ENCODE results near the gene PGAM5. TPM values are rescaled to one million over a fixed set of nuclear protein-coding genes. Genes with fewer than 3 reads are reported as not detected.
"Not testable (repeated sequence)": the region's sequence is repeated elsewhere in the genome, so short reads cannot be mapped to it uniquely, and the experiment has no call there.

Gene PGAM5
- total and polyA plus RNA-seq, 7 donors = 9.6 to 37.1 (median 23.5) TPM

DNA sequence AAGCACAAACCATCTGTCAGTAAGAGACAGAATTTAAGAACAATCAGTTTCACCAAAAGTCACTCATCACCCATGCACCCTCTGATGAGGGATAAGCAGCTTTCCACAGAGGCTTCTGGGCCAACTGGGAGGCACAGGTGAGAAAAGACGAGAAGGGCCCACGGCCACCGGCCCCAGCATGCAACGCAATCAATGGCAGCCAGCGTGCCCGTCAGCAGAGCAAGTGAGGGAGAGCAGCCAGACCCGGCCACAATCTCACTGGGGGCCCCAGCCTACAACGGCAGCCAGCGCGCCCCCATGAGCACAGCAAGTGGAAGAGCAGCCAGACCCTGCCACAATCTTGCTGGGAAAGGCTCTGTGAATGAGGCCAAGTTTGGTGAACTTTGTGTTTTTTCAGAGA, 37.7 kb downstream of the PGAM5 start:
- intact Hi-C loops (cut with DNase I) = no loop called here
- Histone ChIP-seq H3K4me1 (no peaks in the 10 kb centered on the region), H3K27me3 (no peaks in the 10 kb centered on the region), H3K36me3 (peaks cover 40 to 99% (median 83%) of the 10 kb centered on the region in 4 donors), H3K4me3 (no peak overlapping the region), H3K27ac (no peak overlapping the region), H3K9me3 (no peaks in the 10 kb centered on the region)
- no peak for DNase-seq
- WGBS, 2 donors = 87 to 94% methylated on average over 10 of the region's 10 CpGs
- TF ChIP-seq POLR2AphosphoS5 (IDR thresholded peaks at IDR 0.05) (no peak), POLR2A (IDR thresholded peaks at IDR 0.05) (no peak), EP300 (IDR thresholded peaks at IDR 0.05) (no peak)
- TF ChIP-seq, protein P1, sequence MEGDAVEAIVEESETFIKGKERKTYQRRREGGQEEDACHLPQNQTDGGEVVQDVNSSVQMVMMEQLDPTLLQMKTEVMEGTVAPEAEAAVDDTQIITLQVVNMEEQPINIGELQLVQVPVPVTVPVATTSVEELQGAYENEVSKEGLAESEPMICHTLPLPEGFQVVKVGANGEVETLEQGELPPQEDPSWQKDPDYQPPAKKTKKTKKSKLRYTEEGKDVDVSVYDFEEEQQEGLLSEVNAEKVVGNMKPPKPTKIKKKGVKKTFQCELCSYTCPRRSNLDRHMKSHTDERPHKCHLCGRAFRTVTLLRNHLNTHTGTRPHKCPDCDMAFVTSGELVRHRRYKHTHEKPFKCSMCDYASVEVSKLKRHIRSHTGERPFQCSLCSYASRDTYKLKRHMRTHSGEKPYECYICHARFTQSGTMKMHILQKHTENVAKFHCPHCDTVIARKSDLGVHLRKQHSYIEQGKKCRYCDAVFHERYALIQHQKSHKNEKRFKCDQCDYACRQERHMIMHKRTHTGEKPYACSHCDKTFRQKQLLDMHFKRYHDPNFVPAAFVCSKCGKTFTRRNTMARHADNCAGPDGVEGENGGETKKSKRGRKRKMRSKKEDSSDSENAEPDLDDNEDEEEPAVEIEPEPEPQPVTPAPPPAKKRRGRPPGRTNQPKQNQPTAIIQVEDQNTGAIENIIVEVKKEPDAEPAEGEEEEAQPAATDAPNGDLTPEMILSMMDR (IDR thresholded peaks at IDR 0.05) = no peak

DNA sequence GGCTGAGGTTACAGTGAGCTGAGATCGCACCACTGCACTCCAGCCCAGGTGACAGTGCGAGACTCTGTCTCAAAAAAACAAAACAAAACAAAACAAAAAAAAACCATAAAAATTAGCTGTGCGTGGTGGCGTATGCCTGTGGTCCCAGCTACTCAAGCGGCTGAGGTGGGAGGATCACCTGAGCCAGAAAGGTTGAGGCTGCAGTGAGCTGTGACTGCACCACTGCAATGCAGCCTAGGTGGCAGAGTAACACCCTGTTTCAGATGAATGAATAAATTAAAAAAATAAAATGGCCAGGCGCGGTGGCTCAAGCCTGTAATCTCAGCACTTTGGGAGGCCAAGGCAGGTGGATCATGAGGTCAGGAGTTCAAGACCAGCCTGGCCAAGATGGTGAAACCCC, 43.0 kb downstream of the PGAM5 start:
- H3K4me1 ChIP-seq; H3K27ac ChIP-seq; H3K27me3 ChIP-seq; H3K4me3 ChIP-seq; intact Hi-C loops (cut with DNase I); H3K9me3 ChIP-seq; DNase-seq: not testable (repeated sequence)
- WGBS, 2 donors = 94% methylated on average over 7 of the region's 7 CpGs
- H3K36me3 ChIP-seq = peaks cover 0 to 93% (median 51%) of the 10 kb centered on the region in 4 donors

DNA sequence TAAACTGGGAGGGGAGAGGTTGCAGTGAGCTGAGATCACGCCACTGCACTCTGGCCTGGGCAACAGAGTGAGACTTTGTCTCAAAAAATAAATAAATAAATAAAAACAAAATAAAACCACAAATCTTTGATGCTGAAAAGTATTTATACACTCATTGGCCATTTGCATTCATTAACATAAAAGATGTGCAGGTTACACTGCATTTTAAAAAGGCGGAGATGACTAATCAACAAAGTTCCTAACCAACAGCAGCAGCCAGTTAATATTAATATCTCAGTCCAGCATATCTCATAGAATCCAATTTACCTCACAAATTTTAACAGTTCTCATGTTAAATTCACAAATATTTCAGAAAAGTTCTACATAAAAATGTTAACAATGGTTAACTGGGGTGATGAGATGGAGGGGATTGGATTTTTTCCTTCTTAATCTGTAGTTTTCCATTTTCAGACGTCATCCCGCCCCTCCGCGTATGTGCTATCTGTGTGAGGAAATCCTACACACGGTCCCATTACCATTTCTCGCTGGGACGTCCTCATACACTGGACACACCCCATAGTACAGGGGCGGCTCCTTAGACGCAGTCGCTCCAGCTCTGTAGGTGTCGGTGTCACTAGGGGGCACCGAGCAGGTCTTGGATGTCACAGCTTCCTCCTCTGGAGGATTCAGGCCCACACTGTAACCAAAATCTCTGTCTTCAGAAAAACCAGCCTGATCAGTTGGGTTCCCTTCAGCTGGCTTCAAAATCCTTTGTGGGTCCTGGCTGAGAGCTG, 43.7 kb downstream of the PGAM5 start:
- WGBS, 2 donors = 85 to 89% methylated on average over 14 of the region's 14 CpGs
- Histone ChIP-seq H3K9me3 (no peaks in the 10 kb centered on the region), H3K27me3 (no peaks in the 10 kb centered on the region), H3K27ac (no peak overlapping the region), H3K36me3 (peaks cover 0 to 88% (median 44%) of the 10 kb centered on the region in 4 donors), H3K4me3 (no peak overlapping the region), H3K4me1 (peaks cover 0 to 8% (median 2%) of the 10 kb centered on the region in 4 donors)
- intact Hi-C loops (cut with DNase I) = no loop called here
- DNase-seq = no peak
- no peak for TF ChIP-seq POLR2A (IDR thresholded peaks at IDR 0.05)
- TF ChIP-seq, protein P1 (IDR thresholded peaks at IDR 0.05) = no peak
- TF ChIP-seq POLR2AphosphoS5 (IDR thresholded peaks at IDR 0.05) = no peak

DNA sequence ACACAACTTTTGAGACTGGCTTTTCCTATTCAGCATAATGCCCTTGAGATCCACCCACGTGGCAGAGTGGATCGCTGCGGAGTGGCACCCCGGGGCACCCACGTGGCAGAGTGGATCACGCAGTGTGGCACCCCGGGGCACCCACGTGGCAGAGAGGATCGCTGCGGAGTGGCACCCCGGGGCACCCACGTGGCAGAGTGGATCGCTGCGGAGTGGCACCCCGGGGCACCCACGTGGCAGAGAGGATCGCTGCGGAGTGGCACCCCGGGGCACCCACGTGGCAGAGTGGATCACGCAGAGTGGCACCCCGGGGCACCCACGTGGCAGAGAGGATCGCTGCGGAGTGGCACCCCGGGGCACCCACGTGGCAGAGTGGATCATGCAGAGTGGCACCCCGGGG, 48.2 kb downstream of the PGAM5 start:
- H3K27ac ChIP-seq; DNase-seq; H3K4me3 ChIP-seq; H3K9me3 ChIP-seq; H3K27me3 ChIP-seq; intact Hi-C loops (cut with DNase I): not testable (repeated sequence)
- Histone ChIP-seq H3K4me1 (peaks cover 0 to 30% (median 27%) of the 10 kb centered on the region in 4 donors), H3K36me3 (peaks cover 0 to 43% (median 11%) of the 10 kb centered on the region in 4 donors)
- 87 to 88% methylated on average over 28 of the region's 28 CpGs for WGBS, 2 donors

DNA sequence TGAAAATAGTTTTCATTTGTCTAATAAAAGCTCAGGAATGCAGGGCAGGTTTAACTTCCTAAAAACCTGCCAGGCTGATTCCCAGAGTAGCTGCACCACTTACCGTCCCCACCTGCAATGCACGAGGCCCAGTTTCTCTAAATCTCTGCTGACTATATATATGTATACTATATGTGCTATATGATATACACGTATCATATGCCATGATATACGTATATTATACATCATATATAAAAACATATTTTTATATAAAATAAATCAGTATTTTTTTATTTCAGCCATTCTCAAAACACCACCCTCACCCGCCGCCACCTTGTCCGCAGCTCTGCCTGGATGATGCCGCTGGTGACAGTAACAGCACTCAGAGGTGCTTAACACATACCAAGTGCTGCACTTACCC, 48.7 kb downstream of the PGAM5 start:
- Histone ChIP-seq H3K9me3 (no peaks in the 10 kb centered on the region), H3K4me1 (peaks cover 0 to 30% (median 27%) of the 10 kb centered on the region in 4 donors), H3K4me3 (no peak overlapping the region), H3K27ac (no peak overlapping the region), H3K27me3 (no peaks in the 10 kb centered on the region), H3K36me3 (peaks cover 0 to 38% (median 9%) of the 10 kb centered on the region in 4 donors)
- WGBS, 2 donors = 96 to 97% methylated on average over 8 of the region's 8 CpGs
- intact Hi-C loops (cut with DNase I) = no loop called here
- TF ChIP-seq, protein P1 (IDR thresholded peaks at IDR 0.05) = no peak
- TF ChIP-seq EP300 (IDR thresholded peaks at IDR 0.05) = no peak
- DNase-seq = no peak
